Measurements from ENCODE around the gene ABCB1.

The ABCB1 gene

GRCh38 chr7:87600130-87601124 lies at the start of gene ABCB1:
TSS of gene ABCB1 (minus strand) at chr7:87600884. CDS start at chr7:87600184, 700 bp downstream.
- TF ChIP-seq REST (IDR thresholded peaks at IDR 0.05; ENCODE audit: low read depth): no peak
- 0 out of 2 replicates have a peak, but pooled peaks have one; percentile 27 for TF ChIP-seq TAF1 (IDR thresholded peaks at IDR 0.05; ENCODE audit: low read depth)

- TF ChIP-seq TAF1 (IDR thresholded peaks at IDR 0.05; ENCODE audit: low read depth) (no peak), FOXM1 (IDR thresholded peaks at IDR 0.05; ENCODE audit: borderline replicate concordance, low read depth) (no peak), CREB1 (IDR thresholded peaks at IDR 0.05; ENCODE audit: low read depth) (no peak), TCF12 (IDR thresholded peaks at IDR 0.05; ENCODE audit: low read depth) (no peak), ZBTB7A (IDR thresholded peaks at IDR 0.05; ENCODE audit: low read depth) (no peak), YY1 (IDR thresholded peaks at IDR 0.05; ENCODE audit: low read depth) (no peak), NFIC (IDR thresholded peaks at IDR 0.05) (no peak), CEBPB (IDR thresholded peaks at IDR 0.05) (no peak), USF1 (IDR thresholded peaks at IDR 0.05) (no peak)
These were observed 47.6 kb upstream of the ABCB1 start for GRCh38 chr7:87648316-87648715.

GRCh38 chr7:87645446-87645845 lies 44.8 kb upstream of the ABCB1 start:
- TF ChIP-seq EP300 (IDR thresholded peaks at IDR 0.05; ENCODE audit: borderline replicate concordance) (no peak), EGR1 (IDR thresholded peaks at IDR 0.05) (no peak), YY1 (IDR thresholded peaks at IDR 0.05; ENCODE audit: low read depth) (no peak), REST (IDR thresholded peaks at IDR 0.05; ENCODE audit: low read depth) (no peak), TAF1 (IDR thresholded peaks at IDR 0.05; ENCODE audit: low read depth) (no peak), ZBTB7A (IDR thresholded peaks at IDR 0.05; ENCODE audit: low read depth) (no peak), NFIC (IDR thresholded peaks at IDR 0.05) (no peak), USF1 (IDR thresholded peaks at IDR 0.05) (no peak), RAD21 (IDR thresholded peaks at IDR 0.05; ENCODE audit: low read depth) (no peak), TEAD4 (IDR thresholded peaks at IDR 0.05) (no peak), TCF12 (IDR thresholded peaks at IDR 0.05; ENCODE audit: low read depth) (no peak), MAX (IDR thresholded peaks at IDR 0.05) (no peak), FOXM1 (IDR thresholded peaks at IDR 0.05; ENCODE audit: borderline replicate concordance, low read depth) (no peak), CREB1 (IDR thresholded peaks at IDR 0.05; ENCODE audit: low read depth) (no peak), CEBPB (IDR thresholded peaks at IDR 0.05) (no peak)

- TF ChIP-seq USF1 (IDR thresholded peaks at IDR 0.05): no peak
- no peak for TF ChIP-seq YY1 (IDR thresholded peaks at IDR 0.05; ENCODE audit: low read depth)
- no peak for TF ChIP-seq NFIC (IDR thresholded peaks at IDR 0.05)
- no peak for TF ChIP-seq CREB1 (IDR thresholded peaks at IDR 0.05; ENCODE audit: low read depth)
- no peak for TF ChIP-seq MAX (IDR thresholded peaks at IDR 0.05)
- TF ChIP-seq CEBPB (IDR thresholded peaks at IDR 0.05): no peak
These were observed 35.2 kb upstream of the ABCB1 start for GRCh38 chr7:87635921-87636320.

- TF ChIP-seq REST (IDR thresholded peaks at IDR 0.05; ENCODE audit: low read depth) (peak; percentile 68), ZBTB7A (IDR thresholded peaks at IDR 0.05; ENCODE audit: low read depth) (peak; percentile 28; the same call in 1 of the 2 replicates), NFIC (IDR thresholded peaks at IDR 0.05) (no peak)
These were observed 28.3 kb upstream of the ABCB1 start for GRCh38 chr7:87628780-87629569.

Measured in Ishikawa (cell line).